Measurements from ENCODE around the gene ZGPAT.

DNA sequence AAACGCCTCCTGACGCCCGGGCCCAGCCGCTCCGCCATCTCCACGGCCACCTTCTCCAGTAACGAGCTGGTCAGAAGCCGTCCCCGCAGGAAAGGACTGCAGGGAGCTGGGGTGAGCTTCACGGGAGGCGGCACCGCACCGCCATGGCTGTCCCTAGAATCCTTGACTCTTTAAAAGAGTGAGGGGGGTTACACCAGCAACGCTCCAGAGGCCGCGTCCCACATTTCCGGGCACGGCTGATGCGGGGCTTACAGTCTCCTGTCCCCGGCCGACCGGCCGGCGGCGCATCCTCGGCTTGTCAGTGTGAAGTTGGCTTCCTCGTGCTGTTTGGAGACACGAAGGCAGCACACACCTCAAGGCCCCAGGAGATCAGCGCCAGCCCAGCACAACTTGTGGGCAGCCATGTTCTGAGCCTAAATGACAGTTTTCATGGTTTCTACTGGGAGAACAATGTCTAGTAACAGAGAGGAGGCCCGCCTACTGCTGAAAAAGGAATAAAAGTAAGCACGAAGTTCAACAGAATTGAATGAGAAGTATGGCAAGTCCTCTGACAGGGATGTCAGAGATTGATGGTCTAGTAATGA lies 62.1 kb downstream of the ZGPAT start:
- TF ChIP-seq EZH2 (IDR thresholded peaks at IDR 0.05): no peak
- TF ChIP-seq POLR2AphosphoS5 (IDR thresholded peaks at IDR 0.05; ENCODE audit: borderline replicate concordance, low read depth, low read length): no peak

Data from SK-N-MC (cell line).